Heart left ventricle (tissue), 13 donors: ENCODE measurements around the gene RAB40C.

Experiments used
- POLR2A ChIP-seq, 2 donors: fragments of 450-650 bp; IDR thresholded peaks; one replicate each; pipeline ENCODE4 v1.6.1; 2017; ENCODE audit warnings: antibody characterized with exemption in 2 of 2, mild to moderate bottlenecking in 2 of 2, moderate library complexity in 2 of 2
- TF ChIP-seq, protein P1 (sequence below), 12 donors: fragments of 200-600 bp; sonication (generic) in 4 of 12; IDR thresholded peaks; one replicate each; pipeline versions ENCODE4 v1.5.0 to v1.8.0; 2018 to 2022; ENCODE audit warnings: antibody characterized with exemption in 12 of 12, mild to moderate bottlenecking in 5 of 12
- donor health status: ischemic (EF 13 %, LVEDD 7.1; RV severe dilation, severe dysfunction).
- donor health status: DM: no; HTN: yes; CAD: no.
- donor health status: DM: no; HTN: no; CAD: no.
- donor health status: ischemic (EF 25% LVEDD 6.9; RV normal size, moderate dysfunction).
- donor health status: ischemic (EF 25% LVEDD 5.7; RV mildly dilated, moderate dysfunction).
- donor health status: ischemic (EF 35%, LVEDD 5.7; RV mildly dilated, moderate dysfunction).
- donor health status: nonischemic (EF 11% LVEDD 7.7; RV severe dilation, severe dysfunction).
- donor health status: DM: yes; HTN: yes; CAD: no.
- donor health status: PGD.
- donor health status: ischemic (EF 29% LVEDD 5.4; RV normal size, mild dysfunction).
- donor health status: nonischemic (EF 23%, LVEDD 6.1; RV moderate dilation, normal function).

DNA sequence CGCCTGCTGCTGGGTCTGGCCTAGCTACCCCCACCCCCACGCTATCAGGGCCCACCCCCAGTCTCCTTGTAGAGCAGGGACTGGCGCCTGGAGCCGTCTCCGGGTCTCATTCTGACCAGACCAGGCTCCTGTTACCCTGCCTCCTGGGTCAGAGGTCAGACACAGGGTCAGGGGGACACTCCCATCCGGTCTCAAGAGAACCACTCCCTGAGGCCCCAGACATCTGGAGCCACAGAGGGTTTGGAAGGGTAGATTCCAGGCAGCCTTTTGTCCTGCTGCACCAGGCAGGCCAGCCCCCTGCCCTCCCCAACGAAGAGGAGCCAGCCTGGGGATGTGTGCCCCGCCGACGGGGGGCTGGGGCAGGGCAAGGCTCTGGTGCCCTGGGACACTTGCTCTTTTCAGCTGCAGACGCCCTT lies 40.0 kb downstream of the RAB40C start:
- TF ChIP-seq POLR2A (IDR thresholded peaks at IDR 0.05): no peak
- TF ChIP-seq, protein P1, sequence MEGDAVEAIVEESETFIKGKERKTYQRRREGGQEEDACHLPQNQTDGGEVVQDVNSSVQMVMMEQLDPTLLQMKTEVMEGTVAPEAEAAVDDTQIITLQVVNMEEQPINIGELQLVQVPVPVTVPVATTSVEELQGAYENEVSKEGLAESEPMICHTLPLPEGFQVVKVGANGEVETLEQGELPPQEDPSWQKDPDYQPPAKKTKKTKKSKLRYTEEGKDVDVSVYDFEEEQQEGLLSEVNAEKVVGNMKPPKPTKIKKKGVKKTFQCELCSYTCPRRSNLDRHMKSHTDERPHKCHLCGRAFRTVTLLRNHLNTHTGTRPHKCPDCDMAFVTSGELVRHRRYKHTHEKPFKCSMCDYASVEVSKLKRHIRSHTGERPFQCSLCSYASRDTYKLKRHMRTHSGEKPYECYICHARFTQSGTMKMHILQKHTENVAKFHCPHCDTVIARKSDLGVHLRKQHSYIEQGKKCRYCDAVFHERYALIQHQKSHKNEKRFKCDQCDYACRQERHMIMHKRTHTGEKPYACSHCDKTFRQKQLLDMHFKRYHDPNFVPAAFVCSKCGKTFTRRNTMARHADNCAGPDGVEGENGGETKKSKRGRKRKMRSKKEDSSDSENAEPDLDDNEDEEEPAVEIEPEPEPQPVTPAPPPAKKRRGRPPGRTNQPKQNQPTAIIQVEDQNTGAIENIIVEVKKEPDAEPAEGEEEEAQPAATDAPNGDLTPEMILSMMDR (IDR thresholded peaks at IDR 0.05): no peak
